ENCODE data around the gene SGCA. TPM values are rescaled to one million over a fixed set of nuclear protein-coding genes. Genes with fewer than 3 reads are reported as not detected.

The SGCA gene
- total RNA-seq, 4 donors from 2014 or later, result 1.1 to 4.9 (median 2.6) TPM; not detected in 1

DNA sequence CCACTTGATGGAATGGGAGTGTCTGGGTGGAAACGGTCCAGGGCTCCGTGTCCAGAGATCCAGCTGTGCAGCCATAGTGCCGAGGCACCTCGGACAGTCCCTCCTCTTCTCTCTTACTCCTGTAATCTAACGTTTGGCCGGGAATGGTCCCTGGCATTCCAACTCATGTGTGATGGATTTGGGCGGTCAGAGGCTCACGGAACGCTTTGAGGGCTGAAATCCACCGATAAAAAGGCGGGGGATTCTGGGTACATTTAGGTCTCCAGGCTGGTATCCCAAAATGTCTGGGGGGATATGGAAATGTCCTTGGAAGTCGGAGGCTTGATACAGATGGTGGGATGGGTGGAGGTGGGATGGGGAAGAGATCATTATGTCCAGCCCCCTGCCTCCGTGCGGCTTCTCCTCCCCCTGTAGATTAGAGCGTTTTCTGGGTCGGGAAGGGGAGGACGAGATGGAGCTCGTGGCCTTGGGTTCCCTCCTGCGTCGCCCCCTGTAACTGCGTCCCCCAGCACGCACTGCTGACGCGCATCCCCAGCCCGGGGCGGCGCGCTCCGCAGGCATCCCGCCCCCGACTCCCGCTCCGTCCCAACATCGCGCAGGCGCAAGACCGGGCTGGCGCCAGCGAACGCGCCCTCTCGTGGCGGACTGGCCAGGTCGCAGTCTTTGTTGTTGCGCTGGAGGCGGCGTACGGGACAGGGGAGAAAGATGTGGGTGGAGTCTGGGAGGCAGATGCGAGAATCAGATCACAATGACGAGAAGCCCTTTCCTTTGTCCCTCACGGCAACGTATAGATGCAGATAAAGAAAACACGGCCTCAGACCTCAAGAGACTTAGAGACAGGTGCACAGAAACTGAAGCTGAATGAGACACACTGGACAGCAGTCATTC is 4.5 kb upstream of the SGCA start:
- ATAC-seq (ENCODE audit: low FRiP score) (peak; percentile 96), DNase-seq (ENCODE audit: low spot score) (peak; percentile 75)
- TF ChIP-seq, protein P1, sequence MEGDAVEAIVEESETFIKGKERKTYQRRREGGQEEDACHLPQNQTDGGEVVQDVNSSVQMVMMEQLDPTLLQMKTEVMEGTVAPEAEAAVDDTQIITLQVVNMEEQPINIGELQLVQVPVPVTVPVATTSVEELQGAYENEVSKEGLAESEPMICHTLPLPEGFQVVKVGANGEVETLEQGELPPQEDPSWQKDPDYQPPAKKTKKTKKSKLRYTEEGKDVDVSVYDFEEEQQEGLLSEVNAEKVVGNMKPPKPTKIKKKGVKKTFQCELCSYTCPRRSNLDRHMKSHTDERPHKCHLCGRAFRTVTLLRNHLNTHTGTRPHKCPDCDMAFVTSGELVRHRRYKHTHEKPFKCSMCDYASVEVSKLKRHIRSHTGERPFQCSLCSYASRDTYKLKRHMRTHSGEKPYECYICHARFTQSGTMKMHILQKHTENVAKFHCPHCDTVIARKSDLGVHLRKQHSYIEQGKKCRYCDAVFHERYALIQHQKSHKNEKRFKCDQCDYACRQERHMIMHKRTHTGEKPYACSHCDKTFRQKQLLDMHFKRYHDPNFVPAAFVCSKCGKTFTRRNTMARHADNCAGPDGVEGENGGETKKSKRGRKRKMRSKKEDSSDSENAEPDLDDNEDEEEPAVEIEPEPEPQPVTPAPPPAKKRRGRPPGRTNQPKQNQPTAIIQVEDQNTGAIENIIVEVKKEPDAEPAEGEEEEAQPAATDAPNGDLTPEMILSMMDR (IDR thresholded peaks at IDR 0.05), result peak in 2 of 3 donors; percentile 51 to 88

DNA sequence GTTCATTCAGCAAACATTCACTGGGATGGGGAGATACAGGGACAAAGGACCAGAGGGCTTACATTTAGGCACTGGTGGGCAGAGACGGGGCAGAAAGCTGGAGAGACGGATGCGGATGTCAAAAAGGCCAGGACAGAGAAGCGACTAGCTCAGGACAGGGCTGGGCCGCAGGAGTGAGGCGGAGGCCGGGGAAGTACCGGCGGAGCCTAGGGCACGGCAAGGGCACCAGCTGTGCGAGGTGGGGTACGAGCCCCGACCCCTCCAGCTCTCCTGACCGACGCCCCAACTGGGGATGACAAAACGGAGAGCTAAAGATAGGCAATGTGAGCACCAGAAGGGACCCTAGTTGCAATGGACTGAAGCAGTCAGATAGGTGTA is 3.9 kb upstream of the SGCA start:
- no peak for ATAC-seq (ENCODE audit: low FRiP score)
- no peak for DNase-seq (ENCODE audit: low spot score)
- TF ChIP-seq, protein P1 (IDR thresholded peaks at IDR 0.05), result no peak

DNA sequence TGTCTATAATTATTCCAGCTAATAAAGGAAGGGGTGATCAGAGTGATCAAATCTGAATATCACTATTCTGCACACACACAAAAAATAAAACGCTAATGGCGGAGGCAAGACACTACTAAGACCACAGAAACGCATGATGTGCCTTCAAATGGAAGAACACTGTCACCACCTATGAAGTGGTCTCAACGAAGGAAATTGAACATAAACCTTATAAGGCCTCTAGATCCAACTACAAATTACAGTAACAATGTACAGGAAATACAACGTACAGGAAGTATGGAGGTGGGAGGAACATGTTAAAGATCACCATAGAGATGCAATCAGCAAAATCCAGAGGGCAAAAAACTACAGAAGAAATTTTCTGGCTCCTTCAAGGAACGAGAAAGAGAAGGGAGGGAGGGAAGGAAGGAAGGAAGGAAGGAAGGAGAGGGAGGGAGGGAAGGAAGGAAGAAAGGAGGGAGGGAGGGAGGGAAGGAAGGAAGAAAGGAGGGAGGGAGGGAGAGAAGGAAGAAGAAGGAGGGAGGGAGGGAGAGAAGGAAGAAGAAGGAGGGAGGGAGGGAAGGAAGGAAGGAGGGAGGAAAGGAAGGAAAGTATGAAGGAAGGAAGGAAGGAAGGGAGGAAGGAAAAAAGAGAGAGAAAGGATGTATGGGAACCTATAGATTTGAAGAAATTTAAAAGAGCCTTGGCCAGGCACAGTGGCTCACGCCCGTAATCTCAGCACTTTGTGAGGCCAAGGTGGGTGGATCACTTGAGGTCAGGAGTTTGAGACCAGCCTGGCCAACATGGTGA is 3.1 kb upstream of the SGCA start:
- DNase-seq (ENCODE audit: low spot score), result no peak
- TF ChIP-seq, protein P1 (IDR thresholded peaks at IDR 0.05), result no peak
- no peak for ATAC-seq (ENCODE audit: low FRiP score)

DNA sequence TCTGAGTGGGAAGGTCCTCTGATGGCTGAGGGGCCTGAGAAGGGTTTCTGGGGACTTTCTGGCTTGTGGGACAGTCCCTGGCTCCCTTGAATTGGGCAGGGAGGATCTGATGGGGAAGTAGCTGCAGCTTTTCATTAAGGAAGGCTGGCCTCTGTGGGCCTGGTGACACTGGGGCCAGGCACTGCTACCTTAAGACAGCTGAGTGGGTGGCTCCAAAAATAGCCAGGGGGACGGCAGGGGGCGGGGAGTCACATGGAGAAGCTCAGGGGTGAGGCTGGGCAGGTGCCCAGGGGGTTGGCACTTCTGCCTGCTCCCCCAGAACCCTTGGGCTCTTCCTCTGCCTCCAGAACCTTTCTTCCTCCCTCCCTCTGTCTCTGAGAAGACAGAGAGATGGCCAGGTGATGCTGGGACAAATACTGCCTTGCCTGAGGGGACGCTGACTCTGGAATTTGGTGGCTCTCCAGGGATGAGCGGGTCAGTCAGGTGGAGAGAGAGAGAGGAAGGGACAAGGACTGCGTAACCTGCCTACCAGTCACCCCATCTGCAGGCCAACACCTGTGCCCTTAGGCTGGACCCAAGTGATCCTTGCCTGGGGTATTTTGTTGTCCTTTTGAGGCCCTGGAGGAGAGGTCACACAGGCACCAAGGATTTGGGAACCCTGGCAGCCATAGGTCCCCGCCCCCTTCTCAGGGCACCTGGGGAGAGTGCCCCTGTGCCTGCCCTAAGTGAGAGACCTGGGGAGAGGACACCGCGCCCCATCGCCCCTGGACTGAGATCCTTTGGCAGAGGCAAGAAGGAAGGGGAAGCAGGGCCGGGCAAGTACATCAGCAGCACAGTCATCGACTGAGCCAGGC is 1.7 kb upstream of the SGCA start:
- no peak for ATAC-seq (ENCODE audit: low FRiP score)
- TF ChIP-seq, protein P1 (IDR thresholded peaks at IDR 0.05), result no peak
- no peak for DNase-seq (ENCODE audit: low spot score)

DNA sequence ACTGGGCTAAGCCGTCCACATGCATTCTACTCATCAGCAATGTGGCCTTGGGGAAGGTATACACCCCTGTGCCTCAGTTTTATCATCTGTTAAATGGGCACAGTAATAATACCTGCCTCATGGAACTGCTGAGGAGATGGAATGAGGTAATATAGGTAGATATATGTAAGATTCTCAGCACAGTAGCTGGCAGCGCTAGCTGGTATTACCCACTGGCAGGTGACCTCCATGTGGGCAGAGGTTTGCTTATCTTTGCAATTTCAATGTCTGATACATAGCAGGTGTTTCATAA is 1.2 kb upstream of the SGCA start:
- DNase-seq (ENCODE audit: low spot score), result no peak
- no peak for ATAC-seq (ENCODE audit: low FRiP score)
- TF ChIP-seq, protein P1 (IDR thresholded peaks at IDR 0.05), result no peak

DNA sequence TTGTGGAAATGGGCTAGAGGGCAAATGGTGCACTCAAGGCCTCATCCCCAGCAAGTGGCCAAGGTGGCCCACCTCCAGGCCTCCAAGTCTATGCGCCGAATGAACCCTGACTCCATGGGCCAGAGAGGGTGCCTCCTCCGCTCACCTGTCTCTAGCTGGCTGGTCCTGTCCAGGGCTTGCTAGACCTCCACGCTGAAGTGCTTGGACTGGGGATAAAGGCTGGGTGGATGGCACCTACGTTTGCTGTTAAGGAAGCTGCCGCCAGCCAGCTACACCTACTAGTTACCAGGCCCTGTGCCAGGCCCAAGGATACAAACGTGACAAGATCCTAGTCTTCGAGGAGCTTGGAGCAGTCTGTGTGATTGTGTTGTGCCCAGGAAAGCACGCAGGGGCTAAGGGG is 739 bp upstream of the SGCA start:
- TF ChIP-seq, protein P1 (IDR thresholded peaks at IDR 0.05), result no peak
- ATAC-seq (ENCODE audit: low FRiP score), result no peak
- no peak for DNase-seq (ENCODE audit: low spot score)
